ENCODE measurements around the gene YY2. TPM values are rescaled to one million over a fixed set of nuclear protein-coding genes. Genes with fewer than 3 reads are reported as not detected.
A peak's percentile ranks its signal among the peaks of the same experiment; 100 is the strongest.

Gene YY2
- polyA plus RNA-seq, 3 donors = 0.09 to 0.17 (median 0.12) TPM

DNA sequence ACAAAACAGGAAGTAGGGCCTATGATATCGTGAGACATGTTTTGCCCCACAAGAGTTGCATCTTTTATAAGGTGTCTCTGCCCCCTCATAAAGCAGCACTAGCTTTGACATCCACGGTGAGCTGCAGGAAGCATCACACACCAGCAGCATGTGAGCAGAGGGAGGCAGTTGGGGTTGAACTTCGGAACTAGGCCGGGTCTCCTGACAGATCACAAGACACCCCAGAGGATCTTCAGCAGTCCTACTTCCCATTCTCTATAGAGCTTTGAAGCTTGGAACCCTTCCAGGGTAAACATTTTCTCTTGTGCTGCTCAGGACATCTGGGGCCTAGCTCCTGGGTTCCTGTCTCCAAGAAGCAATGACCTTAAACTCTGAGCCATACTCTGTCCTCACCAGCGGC lies 27.5 kb downstream of the YY2 start:
- Histone ChIP-seq H3K9me3 (replicated peaks in 1 of 2; ENCODE audit: control insufficient read depth in 1 of 2, insufficient read depth in 1 of 2, low read length in 2 of 2) (no peaks in the 10 kb centered on the region), H3K4me3 (replicated peaks in 1 of 3; ENCODE audit: low read depth in 2 of 3, low read length in 3 of 3) (no peak overlapping the region), H3K27ac (ENCODE audit: low read depth in 1 of 2, low read length in 2 of 2) (no peak overlapping the region), H3K79me2 (ENCODE audit: insufficient read depth, low read length) (no peaks in the 10 kb centered on the region), H3K36me3 (replicated peaks in 1 of 2; ENCODE audit: control insufficient read depth in 1 of 2, insufficient read depth in 2 of 2, low read length in 2 of 2) (peaks cover 0 to 6% of the 10 kb centered on the region in 2 donors), H3K4me1 (ENCODE audit: control insufficient read depth in 1 of 2, insufficient read depth in 2 of 2, low read length in 2 of 2) (no peaks in the 10 kb centered on the region), H2AFZ (ENCODE audit: insufficient read depth, low read depth, low read length, poor library complexity, severe bottlenecking) (no peak overlapping the region), H3K4me2 (replicated peaks; ENCODE audit: extremely low read depth, low read length, poor library complexity, severe bottlenecking) (no peak overlapping the region), H3K27me3 (ENCODE audit: control insufficient read depth in 2 of 2, insufficient read depth in 2 of 2, low read length in 2 of 2) (no peaks in the 10 kb centered on the region), H3K9ac (ENCODE audit: insufficient read depth, low read length, poor library complexity, severe bottlenecking) (no peak overlapping the region), H4K20me1 (ENCODE audit: insufficient read depth, low read length) (no peaks in the 10 kb centered on the region)
- intact Hi-C loops (cut with micrococcal nuclease) = no loop called here
- WGBS (ENCODE audit: insufficient coverage) = no CpG with 5 or more reads among the region's 5 CpGs
- Mint-ChIP-seq H3K27ac (peak overlapping the region in 2 of 7 donors; percentile 30 to 42), H3K4me1 (peaks cover 6% of the 10 kb centered on the region), H3K9me3 (peaks cover 0 to 2% (median 0%) of the 10 kb centered on the region in 7 donors), H3K36me3 (peaks cover 10% of the 10 kb centered on the region in 2 donors), H3K27me3 (ENCODE audit: low read depth in 3 of 3) (peaks cover 0 to 2% (median 0%) of the 10 kb centered on the region in 3 donors), H3K4me3 (no peak overlapping the region)
- TF ChIP-seq, protein P1, sequence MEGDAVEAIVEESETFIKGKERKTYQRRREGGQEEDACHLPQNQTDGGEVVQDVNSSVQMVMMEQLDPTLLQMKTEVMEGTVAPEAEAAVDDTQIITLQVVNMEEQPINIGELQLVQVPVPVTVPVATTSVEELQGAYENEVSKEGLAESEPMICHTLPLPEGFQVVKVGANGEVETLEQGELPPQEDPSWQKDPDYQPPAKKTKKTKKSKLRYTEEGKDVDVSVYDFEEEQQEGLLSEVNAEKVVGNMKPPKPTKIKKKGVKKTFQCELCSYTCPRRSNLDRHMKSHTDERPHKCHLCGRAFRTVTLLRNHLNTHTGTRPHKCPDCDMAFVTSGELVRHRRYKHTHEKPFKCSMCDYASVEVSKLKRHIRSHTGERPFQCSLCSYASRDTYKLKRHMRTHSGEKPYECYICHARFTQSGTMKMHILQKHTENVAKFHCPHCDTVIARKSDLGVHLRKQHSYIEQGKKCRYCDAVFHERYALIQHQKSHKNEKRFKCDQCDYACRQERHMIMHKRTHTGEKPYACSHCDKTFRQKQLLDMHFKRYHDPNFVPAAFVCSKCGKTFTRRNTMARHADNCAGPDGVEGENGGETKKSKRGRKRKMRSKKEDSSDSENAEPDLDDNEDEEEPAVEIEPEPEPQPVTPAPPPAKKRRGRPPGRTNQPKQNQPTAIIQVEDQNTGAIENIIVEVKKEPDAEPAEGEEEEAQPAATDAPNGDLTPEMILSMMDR (IDR thresholded peaks at IDR 0.05) = no peak
- peak in 2 of 3 donors; percentile 0 to 5 for DNase-seq

DNA sequence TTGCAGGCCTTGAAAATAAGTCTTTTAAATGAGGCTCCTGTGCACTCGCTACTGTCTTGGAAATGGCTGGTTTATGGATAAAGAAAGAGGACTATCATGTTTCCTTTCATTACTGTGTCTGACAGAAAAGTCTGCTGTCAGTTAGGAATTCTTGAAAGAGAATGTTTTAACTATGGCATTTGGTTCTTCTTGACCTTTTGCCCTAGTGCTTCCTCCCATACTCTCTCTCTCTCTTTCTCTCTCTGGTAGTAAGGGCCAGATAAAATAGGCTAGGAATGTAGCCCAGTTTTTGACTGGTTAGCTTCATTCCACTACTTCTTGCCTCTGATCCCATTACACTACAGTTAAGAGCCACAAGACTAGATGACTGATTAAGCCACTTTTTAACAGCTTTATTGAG lies 29.8 kb downstream of the YY2 start:
- H4K20me1 ChIP-seq (ENCODE audit: insufficient read depth, low read length) = no peaks in the 10 kb centered on the region
- H3K27me3 Mint-ChIP-seq (ENCODE audit: low read depth in 3 of 3) = peaks cover 0 to 2% (median 0%) of the 10 kb centered on the region in 3 donors
- DNase-seq = no peak
- H3K27ac Mint-ChIP-seq = no peak overlapping the region
- H3K79me2 ChIP-seq (ENCODE audit: insufficient read depth, low read length) = no peaks in the 10 kb centered on the region
- no peak overlapping the region for H3K4me2 ChIP-seq (replicated peaks; ENCODE audit: extremely low read depth, low read length, poor library complexity, severe bottlenecking)
- WGBS (ENCODE audit: insufficient coverage) = no CpG with 5 or more reads among the region's 1 CpG
- no peak overlapping the region for H2AFZ ChIP-seq (ENCODE audit: insufficient read depth, low read depth, low read length, poor library complexity, severe bottlenecking)
- no peaks in the 10 kb centered on the region for H3K27me3 ChIP-seq (ENCODE audit: control insufficient read depth in 2 of 2, insufficient read depth in 2 of 2, low read length in 2 of 2)
- no peak overlapping the region for H3K4me3 Mint-ChIP-seq
- H3K36me3 ChIP-seq (replicated peaks in 1 of 2; ENCODE audit: control insufficient read depth in 1 of 2, insufficient read depth in 2 of 2, low read length in 2 of 2) = peaks cover 0 to 6% of the 10 kb centered on the region in 2 donors
- no peak overlapping the region for H3K27ac ChIP-seq (ENCODE audit: low read depth in 1 of 2, low read length in 2 of 2)
- TF ChIP-seq, protein P1 (IDR thresholded peaks at IDR 0.05) = no peak
- no peaks in the 10 kb centered on the region for H3K4me1 ChIP-seq (ENCODE audit: control insufficient read depth in 1 of 2, insufficient read depth in 2 of 2, low read length in 2 of 2)
- no peaks in the 10 kb centered on the region for H3K9me3 ChIP-seq (replicated peaks in 1 of 2; ENCODE audit: control insufficient read depth in 1 of 2, insufficient read depth in 1 of 2, low read length in 2 of 2)
- intact Hi-C loops (cut with micrococcal nuclease) = no loop called here
- H3K36me3 Mint-ChIP-seq = peaks cover 10% of the 10 kb centered on the region in 2 donors
- peaks cover 6% of the 10 kb centered on the region for H3K4me1 Mint-ChIP-seq
- H3K9me3 Mint-ChIP-seq = peaks cover 0 to 3% (median 0%) of the 10 kb centered on the region in 7 donors
- no peak overlapping the region for H3K9ac ChIP-seq (ENCODE audit: insufficient read depth, low read length, poor library complexity, severe bottlenecking)
- H3K4me3 ChIP-seq (replicated peaks in 1 of 3; ENCODE audit: low read depth in 2 of 3, low read length in 3 of 3) = no peak overlapping the region
